WTC11 (cell line): ENCODE data around the gene OGT. TPM values are rescaled to one million over a fixed set of nuclear protein-coding genes. Genes with fewer than 3 reads are reported as not detected.

Experiments
- ATAC-seq: fragments of 200-7000 bp; cut with Tn5 transposase; 2 replicates; pipeline ENCODE4 v1.10.0; 2021; ENCODE audit warnings: mild to moderate bottlenecking, moderate library complexity
- CTCF ChIA-PET: fragments of 300-600 bp; sonication (Branson Sonifier 250); formaldehyde crosslinking; loops from one replicate; lab custom pipeline; 2021; ENCODE audit warnings: antibody characterized with exemption; lab: Charles Lee
- POLR2A ChIA-PET: fragments of 350-600 bp; sonication (Branson Sonifier 250); formaldehyde crosslinking; loops from one replicate; lab custom pipeline; 2021; ENCODE audit warnings: antibody characterized with exemption; lab: Charles Lee
- DNase-seq: peaks from one replicate; pipeline ENCODE4 v3.0.0; 2021; ENCODE audit warnings: low spot score
- H3K27ac Mint-ChIP-seq: 2 replicates; pipeline ENCODE4 v1.8.0; 2021; ENCODE audit warnings: mixed read lengths
- H3K27me3 Mint-ChIP-seq: 2 replicates; pipeline ENCODE4 v1.8.0; 2021; ENCODE audit warnings: low read depth, mild to moderate bottlenecking, moderate library complexity, mixed read lengths
- H3K36me3 Mint-ChIP-seq: 2 replicates; pipeline ENCODE4 v1.8.0; 2021; ENCODE audit warnings: mixed read lengths
- H3K4me1 Mint-ChIP-seq: 2 replicates; pipeline ENCODE4 v1.8.0; 2022; ENCODE audit warnings: mixed read lengths
- H3K4me3 Mint-ChIP-seq: 2 replicates; pipeline ENCODE4 v1.8.0; 2021; ENCODE audit warnings: mild to moderate bottlenecking, moderate library complexity, mixed read lengths
- H3K9me3 Mint-ChIP-seq: 2 replicates; pipeline ENCODE4 v1.8.0; 2021; ENCODE audit warnings: mixed read lengths
- CREB1 ChIP-seq: sonication (generic); formaldehyde crosslinking; IDR thresholded peaks from 2 replicates; pipeline ENCODE4 v1.8.0; 2023; ENCODE audit warnings: mild to moderate bottlenecking, missing genetic modification reagents
- ELF4 ChIP-seq: sonication (generic); formaldehyde crosslinking; IDR thresholded peaks from 2 replicates; pipeline ENCODE4 v1.8.1; 2022; ENCODE audit warnings: low read depth, mild to moderate bottlenecking, moderate library complexity, missing genetic modification reagents
- EMX1 ChIP-seq: fragments of 250-450 bp; sonication (Bioruptor Pico); IDR thresholded peaks from 2 replicates; pipeline ENCODE4 v1.8.0; 2021; ENCODE audit warnings: mild to moderate bottlenecking
- GABPB1 ChIP-seq: sonication (generic); formaldehyde crosslinking; IDR thresholded peaks from 2 replicates; pipeline ENCODE4 v1.8.1; 2023; ENCODE audit warnings: mild to moderate bottlenecking, missing genetic modification reagents
- IRF2 ChIP-seq: sonication (generic); formaldehyde crosslinking; IDR thresholded peaks from 2 replicates; pipeline ENCODE4 v1.8.0; 2022; ENCODE audit warnings: low read depth, missing genetic modification reagents, borderline replicate concordance
- JUN ChIP-seq: sonication (generic); formaldehyde crosslinking; IDR thresholded peaks from 2 replicates; pipeline ENCODE4 v1.8.0; 2023; ENCODE audit warnings: mild to moderate bottlenecking, missing genetic modification reagents
- MYBL2 ChIP-seq: sonication (generic); formaldehyde crosslinking; IDR thresholded peaks from 2 replicates; pipeline ENCODE4 v1.8.1; 2023; ENCODE audit warnings: mild to moderate bottlenecking, moderate library complexity, missing genetic modification reagents
- NFE2L1 ChIP-seq: sonication (generic); formaldehyde crosslinking; IDR thresholded peaks from 2 replicates; pipeline ENCODE4 v1.8.1; 2023; ENCODE audit warnings: missing genetic modification reagents
- NR3C1 ChIP-seq: sonication (generic); formaldehyde crosslinking; conservative IDR thresholded peaks from 2 replicates; pipeline ENCODE4 v1.8.1; 2023; ENCODE audit warnings: low read depth, mild to moderate bottlenecking, missing genetic modification reagents
- PRRX2 ChIP-seq: fragments of 250-450 bp; sonication (Bioruptor Pico); IDR thresholded peaks from 2 replicates; pipeline ENCODE4 v1.8.0; 2021; ENCODE audit warnings: mild to moderate bottlenecking
- SMAD4 ChIP-seq: sonication (generic); formaldehyde crosslinking; IDR thresholded peaks from 2 replicates; pipeline ENCODE4 v1.8.0; 2022; ENCODE audit warnings: mild to moderate bottlenecking, missing genetic modification reagents
- SOX15 ChIP-seq: fragments of 250-450 bp; sonication (Bioruptor Pico); IDR thresholded peaks from 2 replicates; pipeline ENCODE4 v1.9.0; 2021; ENCODE audit warnings: mild to moderate bottlenecking
- SP1 ChIP-seq: sonication (generic); formaldehyde crosslinking; conservative IDR thresholded peaks from 2 replicates; pipeline ENCODE4 v1.8.1; 2022; ENCODE audit warnings: missing genetic modification reagents
- TEAD4 ChIP-seq: sonication (generic); formaldehyde crosslinking; IDR thresholded peaks from 2 replicates; pipeline ENCODE4 v1.8.0; 2022; ENCODE audit warnings: mild to moderate bottlenecking, missing genetic modification reagents
- ZNF121 ChIP-seq: sonication (generic); formaldehyde crosslinking; IDR thresholded peaks from 2 replicates; pipeline ENCODE4 v1.8.0; 2023; ENCODE audit warnings: missing genetic modification reagents
- ZNF138 ChIP-seq: sonication (generic); formaldehyde crosslinking; conservative IDR thresholded peaks from 2 replicates; pipeline ENCODE4 v1.8.1; 2022; ENCODE audit warnings: mild to moderate bottlenecking, moderate library complexity, missing genetic modification reagents
- ZNF423 ChIP-seq: fragments of 250-450 bp; sonication (Bioruptor Pico); IDR thresholded peaks from 2 replicates; pipeline ENCODE4 v2.1.2; 2022; ENCODE audit warnings: mild to moderate bottlenecking, moderate library complexity
- ZNF671 ChIP-seq: fragments of 250-450 bp; sonication (Bioruptor Pico); IDR thresholded peaks from 2 replicates; pipeline ENCODE4 v1.8.0; 2021; ENCODE audit warnings: mild to moderate bottlenecking
- total RNA-seq: library from RNA; stranded (reverse); gene quantifications from 3 replicates; pipeline ENCODE4 v1.2.3, GENCODE V29; 2021
- TF ChIP-seq, protein P1 (sequence below): sonication (generic); formaldehyde crosslinking; IDR thresholded peaks from 2 replicates; pipeline ENCODE4 v1.8.0; 2022; ENCODE audit warnings: mild to moderate bottlenecking, missing genetic modification reagents
- TF ChIP-seq, protein P2 (sequence below): sonication (generic); formaldehyde crosslinking; IDR thresholded peaks from 2 replicates; pipeline ENCODE4 v1.8.1; 2022; ENCODE audit warnings: mild to moderate bottlenecking, missing genetic modification reagents, moderate library complexity, borderline replicate concordance
- TF ChIP-seq, protein P3 (sequence below): sonication (generic); formaldehyde crosslinking; IDR thresholded peaks from 2 replicates; pipeline ENCODE4 v1.8.0; 2023; ENCODE audit warnings: missing genetic modification reagents, mild to moderate bottlenecking, borderline replicate concordance
- TF ChIP-seq, protein P4 (sequence below): fragments of 250-450 bp; sonication (Bioruptor Pico); IDR thresholded peaks from 2 replicates; pipeline ENCODE4 v1.9.0; 2021; ENCODE audit warnings: mild to moderate bottlenecking
- TF ChIP-seq, protein P5 (sequence below): sonication (generic); formaldehyde crosslinking; IDR thresholded peaks from 2 replicates; pipeline ENCODE4 v1.8.0; 2022; ENCODE audit warnings: mild to moderate bottlenecking, missing genetic modification reagents

The OGT gene
- total RNA-seq, 1 experiment from 2014 or later: 126 TPM

DNA sequence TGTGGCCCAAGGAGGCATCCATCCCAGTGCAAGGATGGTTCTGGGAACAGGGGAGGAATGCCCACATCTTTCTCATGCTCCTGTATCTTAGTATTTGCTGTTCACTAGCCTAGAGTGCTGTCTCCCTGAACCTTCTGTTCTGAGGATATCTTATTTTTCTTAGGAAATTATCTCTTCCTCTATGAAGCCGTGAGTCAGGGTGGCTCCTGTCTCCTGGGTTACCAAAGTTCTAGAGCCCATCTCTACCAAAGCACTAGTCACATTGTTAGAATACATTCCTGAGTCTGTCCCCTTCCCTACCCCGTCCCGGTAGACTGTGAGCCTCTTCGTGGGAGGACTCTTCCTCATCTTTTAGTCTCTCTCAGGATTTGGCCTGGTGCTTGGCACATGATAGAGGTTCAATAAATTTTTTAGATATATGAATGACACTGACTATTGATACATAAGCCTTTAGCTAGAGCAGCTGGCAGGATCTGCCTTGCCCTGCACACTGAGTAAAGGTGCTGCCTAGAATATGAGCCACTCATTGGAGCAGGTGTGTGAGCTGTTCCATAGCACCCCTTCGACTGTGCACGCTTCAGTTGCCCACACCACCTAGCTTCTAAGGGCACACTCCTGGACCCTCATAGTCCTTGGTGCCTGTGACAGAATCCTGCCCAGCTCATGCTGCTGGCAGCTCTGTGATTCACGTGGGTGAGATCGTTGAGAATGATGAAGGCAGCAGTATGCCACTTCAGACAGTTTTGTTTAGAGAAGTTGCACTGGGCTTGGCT is 72.1 kb downstream of the OGT start:
- Mint-ChIP-seq H3K36me3 (peaks cover 42% of the 10 kb centered on the region), H3K27me3 (no peaks in the 10 kb centered on the region), H3K4me3 (no peak overlapping the region), H3K4me1 (no peaks in the 10 kb centered on the region)
- CTCF ChIA-PET: no interaction called here
- DNase-seq (no peak), ATAC-seq (no peak)
- TF ChIP-seq GABPB1 (CRISPR knock-in tag): no peak
- TF ChIP-seq, protein P1, sequence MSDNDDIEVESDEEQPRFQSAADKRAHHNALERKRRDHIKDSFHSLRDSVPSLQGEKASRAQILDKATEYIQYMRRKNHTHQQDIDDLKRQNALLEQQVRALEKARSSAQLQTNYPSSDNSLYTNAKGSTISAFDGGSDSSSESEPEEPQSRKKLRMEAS: no peak
- TF ChIP-seq, protein P2, sequence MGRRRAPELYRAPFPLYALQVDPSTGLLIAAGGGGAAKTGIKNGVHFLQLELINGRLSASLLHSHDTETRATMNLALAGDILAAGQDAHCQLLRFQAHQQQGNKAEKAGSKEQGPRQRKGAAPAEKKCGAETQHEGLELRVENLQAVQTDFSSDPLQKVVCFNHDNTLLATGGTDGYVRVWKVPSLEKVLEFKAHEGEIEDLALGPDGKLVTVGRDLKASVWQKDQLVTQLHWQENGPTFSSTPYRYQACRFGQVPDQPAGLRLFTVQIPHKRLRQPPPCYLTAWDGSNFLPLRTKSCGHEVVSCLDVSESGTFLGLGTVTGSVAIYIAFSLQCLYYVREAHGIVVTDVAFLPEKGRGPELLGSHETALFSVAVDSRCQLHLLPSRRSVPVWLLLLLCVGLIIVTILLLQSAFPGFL (CRISPR knock-in tag): no peak
- TF ChIP-seq SOX15 (CRISPR knock-in tag): no peak
- TF ChIP-seq, all 79 proteins: peak for 0
- Mint-ChIP-seq H3K27ac (no peak overlapping the region), H3K9me3 (no peaks in the 10 kb centered on the region)
- POLR2A ChIA-PET: no interaction called here

DNA sequence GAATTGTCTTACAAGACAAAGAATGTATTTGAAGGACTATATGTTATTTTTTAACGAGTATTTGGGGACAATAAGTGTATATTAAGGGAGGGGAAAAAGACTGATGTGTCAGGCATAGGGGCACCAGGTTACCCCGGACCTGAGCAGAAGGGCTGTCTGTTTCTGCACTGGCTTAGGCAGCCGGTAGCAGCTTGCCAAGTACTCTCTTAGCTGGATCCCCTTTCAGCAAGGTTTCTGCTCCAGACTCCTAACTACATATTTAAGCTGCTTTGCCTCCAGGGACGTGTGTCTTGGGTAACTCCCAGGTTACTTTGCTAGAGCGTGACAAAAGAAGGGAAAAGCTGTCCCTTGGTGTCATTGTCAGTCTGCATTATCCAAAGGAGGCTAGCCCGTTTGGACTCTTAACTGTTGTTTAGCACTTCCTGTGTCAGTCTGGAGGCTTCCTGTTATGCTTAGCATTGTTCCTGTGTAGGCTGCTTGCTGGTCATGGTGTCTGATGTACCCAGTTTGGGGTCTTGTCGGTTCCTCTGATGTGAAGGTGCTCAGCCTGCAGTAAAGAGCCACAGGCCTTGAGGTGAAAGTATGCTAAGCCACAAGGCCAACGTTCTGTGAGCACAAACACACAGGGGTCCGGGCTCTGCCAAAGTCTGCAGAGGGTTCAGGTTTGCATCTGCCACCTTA is 73.8 kb downstream of the OGT start:
- Mint-ChIP-seq H3K4me3 (no peak overlapping the region), H3K27ac (no peak overlapping the region), H3K9me3 (no peaks in the 10 kb centered on the region)

DNA sequence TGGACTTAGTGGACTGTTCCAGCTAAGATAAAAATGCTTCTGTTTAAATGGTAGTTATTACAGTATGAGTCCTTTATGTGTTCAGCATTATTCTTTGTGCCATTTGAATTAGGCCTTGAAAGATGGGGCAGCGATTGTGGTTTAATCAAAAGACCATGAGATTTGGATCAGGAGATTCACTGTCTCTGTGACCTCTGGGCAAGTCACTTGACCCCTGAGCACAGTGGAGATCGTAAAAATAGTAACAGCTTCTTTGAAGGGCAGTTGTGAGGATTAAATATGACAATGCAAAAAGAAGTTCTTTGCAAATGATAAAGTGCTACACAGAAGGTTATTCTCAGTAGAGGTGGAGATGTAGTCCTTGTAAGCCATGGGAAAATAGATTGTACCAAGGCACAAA is 74.6 kb downstream of the OGT start:
- H3K9me3 Mint-ChIP-seq: no peaks in the 10 kb centered on the region
- H3K4me3 Mint-ChIP-seq: no peak overlapping the region
- H3K27ac Mint-ChIP-seq: peak overlapping the region; percentile 33; the same call in 1 of the 2 replicates
- POLR2A ChIA-PET: interaction anchor here (0.6 kb wide), 1 partner anchor 44 kb away, joined by 4 read pairs; no protein-coding TSS in a partner anchor
- TF ChIP-seq NR3C1 (CRISPR knock-in tag) (no peak), IRF2 (CRISPR knock-in tag) (no peak), TEAD4 (CRISPR knock-in tag) (no peak), EMX1 (CRISPR knock-in tag) (no peak), ZNF423 (CRISPR knock-in tag) (no peak), NFE2L1 (no peak), SMAD4 (CRISPR knock-in tag) (no peak), GABPB1 (CRISPR knock-in tag) (no peak), ZNF138 (CRISPR knock-in tag) (no peak), CREB1 (no peak), SOX15 (CRISPR knock-in tag) (no peak), ZNF671 (CRISPR knock-in tag) (no peak), JUN (no peak)
- TF ChIP-seq, protein P3, sequence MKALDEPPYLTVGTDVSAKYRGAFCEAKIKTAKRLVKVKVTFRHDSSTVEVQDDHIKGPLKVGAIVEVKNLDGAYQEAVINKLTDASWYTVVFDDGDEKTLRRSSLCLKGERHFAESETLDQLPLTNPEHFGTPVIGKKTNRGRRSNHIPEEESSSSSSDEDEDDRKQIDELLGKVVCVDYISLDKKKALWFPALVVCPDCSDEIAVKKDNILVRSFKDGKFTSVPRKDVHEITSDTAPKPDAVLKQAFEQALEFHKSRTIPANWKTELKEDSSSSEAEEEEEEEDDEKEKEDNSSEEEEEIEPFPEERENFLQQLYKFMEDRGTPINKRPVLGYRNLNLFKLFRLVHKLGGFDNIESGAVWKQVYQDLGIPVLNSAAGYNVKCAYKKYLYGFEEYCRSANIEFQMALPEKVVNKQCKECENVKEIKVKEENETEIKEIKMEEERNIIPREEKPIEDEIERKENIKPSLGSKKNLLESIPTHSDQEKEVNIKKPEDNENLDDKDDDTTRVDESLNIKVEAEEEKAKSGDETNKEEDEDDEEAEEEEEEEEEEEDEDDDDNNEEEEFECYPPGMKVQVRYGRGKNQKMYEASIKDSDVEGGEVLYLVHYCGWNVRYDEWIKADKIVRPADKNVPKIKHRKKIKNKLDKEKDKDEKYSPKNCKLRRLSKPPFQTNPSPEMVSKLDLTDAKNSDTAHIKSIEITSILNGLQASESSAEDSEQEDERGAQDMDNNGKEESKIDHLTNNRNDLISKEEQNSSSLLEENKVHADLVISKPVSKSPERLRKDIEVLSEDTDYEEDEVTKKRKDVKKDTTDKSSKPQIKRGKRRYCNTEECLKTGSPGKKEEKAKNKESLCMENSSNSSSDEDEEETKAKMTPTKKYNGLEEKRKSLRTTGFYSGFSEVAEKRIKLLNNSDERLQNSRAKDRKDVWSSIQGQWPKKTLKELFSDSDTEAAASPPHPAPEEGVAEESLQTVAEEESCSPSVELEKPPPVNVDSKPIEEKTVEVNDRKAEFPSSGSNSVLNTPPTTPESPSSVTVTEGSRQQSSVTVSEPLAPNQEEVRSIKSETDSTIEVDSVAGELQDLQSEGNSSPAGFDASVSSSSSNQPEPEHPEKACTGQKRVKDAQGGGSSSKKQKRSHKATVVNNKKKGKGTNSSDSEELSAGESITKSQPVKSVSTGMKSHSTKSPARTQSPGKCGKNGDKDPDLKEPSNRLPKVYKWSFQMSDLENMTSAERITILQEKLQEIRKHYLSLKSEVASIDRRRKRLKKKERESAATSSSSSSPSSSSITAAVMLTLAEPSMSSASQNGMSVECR (CRISPR knock-in tag): no peak
- TF ChIP-seq, protein P4, sequence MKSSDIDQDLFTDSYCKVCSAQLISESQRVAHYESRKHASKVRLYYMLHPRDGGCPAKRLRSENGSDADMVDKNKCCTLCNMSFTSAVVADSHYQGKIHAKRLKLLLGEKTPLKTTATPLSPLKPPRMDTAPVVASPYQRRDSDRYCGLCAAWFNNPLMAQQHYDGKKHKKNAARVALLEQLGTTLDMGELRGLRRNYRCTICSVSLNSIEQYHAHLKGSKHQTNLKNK: no peak
- TF ChIP-seq, protein P5, sequence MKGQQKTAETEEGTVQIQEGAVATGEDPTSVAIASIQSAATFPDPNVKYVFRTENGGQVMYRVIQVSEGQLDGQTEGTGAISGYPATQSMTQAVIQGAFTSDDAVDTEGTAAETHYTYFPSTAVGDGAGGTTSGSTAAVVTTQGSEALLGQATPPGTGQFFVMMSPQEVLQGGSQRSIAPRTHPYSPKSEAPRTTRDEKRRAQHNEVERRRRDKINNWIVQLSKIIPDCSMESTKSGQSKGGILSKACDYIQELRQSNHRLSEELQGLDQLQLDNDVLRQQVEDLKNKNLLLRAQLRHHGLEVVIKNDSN (CRISPR knock-in tag): no peak
- TF ChIP-seq, all 79 proteins: peak for 0
- CTCF ChIA-PET: no interaction called here
- ATAC-seq (no peak), DNase-seq (no peak)
- H3K36me3 Mint-ChIP-seq: peaks cover 47% of the 10 kb centered on the region
- no peaks in the 10 kb centered on the region for H3K27me3 Mint-ChIP-seq
- no peaks in the 10 kb centered on the region for H3K4me1 Mint-ChIP-seq

More for the DNA sequence above, 73.8 kb downstream of the OGT start:
- no peaks in the 10 kb centered on the region for H3K4me1 Mint-ChIP-seq
- no peaks in the 10 kb centered on the region for H3K27me3 Mint-ChIP-seq
- no peak for TF ChIP-seq ZNF121 (CRISPR knock-in tag)
- TF ChIP-seq SP1 (CRISPR knock-in tag): no peak
- no peak for TF ChIP-seq PRRX2 (CRISPR knock-in tag)
- no peak for TF ChIP-seq ELF4
- no peak for TF ChIP-seq MYBL2
- ATAC-seq (no peak), DNase-seq (no peak)
- H3K36me3 Mint-ChIP-seq: peaks cover 46% of the 10 kb centered on the region
- ChIA-PET CTCF (no interaction called here), POLR2A (no interaction called here)
